Liver (tissue), 9 donors: Measurements from ENCODE around the gene KAT6B. TPM values are rescaled to one million over a fixed set of nuclear protein-coding genes. Genes with fewer than 3 reads are reported as not detected.

ENCODE experiments used
- DNase-seq: peaks from one replicate; pipeline ENCODE4 v3.0.0-alpha.2; 2017; ENCODE audit warnings: low spot score
- H3K27ac ChIP-seq, 2 donors: one replicate each; pipeline ENCODE4 v1.7.0; 2013; ENCODE audit warnings: inconsistent platforms in 2 of 2, low read length in 2 of 2, control low read depth in 1 of 2, low read depth in 1 of 2, mild to moderate bottlenecking in 1 of 2
- H3K27me3 ChIP-seq, 4 donors: one replicate each; pipeline versions ENCODE4 v1.6.1 to v1.7.0; 2013; ENCODE audit warnings: low read length in 3 of 4, inconsistent platforms in 1 of 4, mild to moderate bottlenecking in 1 of 4, moderate library complexity in 1 of 4; ENCODE audit not compliant: control insufficient read depth in 4 of 4, insufficient read depth in 4 of 4
- H3K36me3 ChIP-seq, 4 donors: one replicate each; pipeline versions ENCODE4 v1.6.1 to v1.7.0; 2013; ENCODE audit warnings: low read length in 3 of 4, mild to moderate bottlenecking in 3 of 4, low read depth in 1 of 4, moderate library complexity in 1 of 4; ENCODE audit not compliant: control insufficient read depth in 4 of 4, insufficient read depth in 3 of 4
- H3K4me1 ChIP-seq, 4 donors: one replicate each; pipeline versions ENCODE4 v1.6.1 to v1.7.0; 2013; ENCODE audit warnings: low read length in 3 of 4, mild to moderate bottlenecking in 3 of 4, moderate library complexity in 1 of 4; ENCODE audit not compliant: control insufficient read depth in 4 of 4, insufficient read depth in 4 of 4
- H3K4me3 ChIP-seq, 3 donors: one replicate each; pipeline versions ENCODE4 v1.6.1 to v1.7.0; 2013; ENCODE audit warnings: low read length in 3 of 3, control low read depth in 1 of 3, low read depth in 1 of 3, mild to moderate bottlenecking in 1 of 3
- H3K9ac ChIP-seq, 2 donors: one replicate each; pipeline ENCODE4 v1.7.0; 2013; ENCODE audit warnings: low read length in 2 of 2, mild to moderate bottlenecking in 2 of 2, moderate library complexity in 2 of 2, control low read depth in 1 of 2, low read depth in 1 of 2
- H3K9me3 ChIP-seq, 4 donors: one replicate each; pipeline versions ENCODE4 v1.6.1 to v1.7.0; 2013; ENCODE audit warnings: low read length in 3 of 4; ENCODE audit not compliant: control insufficient read depth in 4 of 4
- EGR1 ChIP-seq, 2 donors: IDR thresholded peaks; 2 replicates each; pipeline ENCODE4 v1.6.1; 2016 to 2018; ENCODE audit warnings: antibody characterized with exemption in 2 of 2, low read depth in 2 of 2
- FOXA1 ChIP-seq: IDR thresholded peaks from 2 replicates; pipeline ENCODE4 v1.6.1; 2016; ENCODE audit warnings: antibody characterized with exemption
- FOXA2 ChIP-seq: IDR thresholded peaks from 2 replicates; pipeline ENCODE4 v1.6.1; 2016; ENCODE audit warnings: antibody characterized with exemption
- GABPA ChIP-seq, 2 donors: IDR thresholded peaks in 1 of 2; conservative IDR thresholded peaks in 1 of 2; 2 replicates each; pipeline ENCODE4 v1.6.1; 2016; ENCODE audit warnings: antibody characterized with exemption in 2 of 2, mild to moderate bottlenecking in 1 of 2, moderate library complexity in 1 of 2
- HNF4A ChIP-seq, 2 donors: conservative IDR thresholded peaks; 2 replicates each; pipeline ENCODE4 v1.6.1; 2016; ENCODE audit warnings: antibody characterized with exemption in 2 of 2, mild to moderate bottlenecking in 2 of 2
- HNF4G ChIP-seq: IDR thresholded peaks from 2 replicates; pipeline ENCODE4 v1.6.1; 2016; ENCODE audit warnings: antibody characterized with exemption
- JUND ChIP-seq, 2 donors: IDR thresholded peaks; 2 replicates each; pipeline ENCODE4 v1.6.1; 2016; ENCODE audit warnings: antibody characterized with exemption in 2 of 2
- NR2F2 ChIP-seq: IDR thresholded peaks from 2 replicates; pipeline ENCODE4 v1.6.1; 2016; ENCODE audit warnings: antibody characterized with exemption
- RAD21 ChIP-seq, 2 donors: IDR thresholded peaks; 2 replicates each; pipeline ENCODE4 v1.6.1; 2016; ENCODE audit warnings: antibody characterized with exemption in 2 of 2, mild to moderate bottlenecking in 2 of 2
- RXRA ChIP-seq, 2 donors: IDR thresholded peaks; 2 replicates each; pipeline ENCODE4 v1.6.1; 2017 to 2018; ENCODE audit warnings: antibody characterized with exemption in 2 of 2, mild to moderate bottlenecking in 1 of 2
- SP1 ChIP-seq: IDR thresholded peaks from 2 replicates; pipeline ENCODE4 v1.6.1; 2018; ENCODE audit warnings: antibody characterized with exemption, mild to moderate bottlenecking
- TAF1 ChIP-seq: conservative IDR thresholded peaks from 2 replicates; pipeline ENCODE4 v1.6.1; 2016; ENCODE audit warnings: antibody characterized with exemption, mild to moderate bottlenecking
- YY1 ChIP-seq: IDR thresholded peaks from 2 replicates; pipeline ENCODE4 v1.6.1; 2016; ENCODE audit warnings: antibody characterized with exemption, mild to moderate bottlenecking
- WGBS: extraction: QIAGEN DNeasy Blood & Tissue Kit; methylation state at CpG from one replicate; pipeline ENCODE4 v1.1.7; 2013; 5-methylcytosine and 5-hydroxymethylcytosine counted together
- polyA plus RNA-seq, 2 donors: library from polyadenylated mRNA; stranded (reverse) in 1 of 2; unstranded in 1 of 2; fragments of 200-250 nt in 1 of 2; fragments of >200 nt in 1 of 2; fragmentation: Nextera tagmentation in 1 of 2; extraction: Ambion mirVana in 1 of 2; gene quantifications; one replicate each; pipeline versions ENCODE4 v1.2.1 to v1.2.3, GENCODE V29; 2013 to 2015
- total RNA-seq, 2 donors: library from RNA; depleted of rRNA; stranded (reverse); fragments of >200 nt; gene quantifications; one replicate each; pipeline ENCODE4 v1.2.3, GENCODE V29; 2014
- TF ChIP-seq, protein P1 (sequence below): IDR thresholded peaks from 2 replicates; pipeline ENCODE4 v1.6.1; 2016; ENCODE audit warnings: antibody characterized with exemption
- TF ChIP-seq, protein P2 (sequence below): IDR thresholded peaks from 2 replicates; pipeline ENCODE4 v1.6.1; 2016; ENCODE audit warnings: antibody characterized with exemption, mild to moderate bottlenecking
- TF ChIP-seq, protein P3 (sequence below): IDR thresholded peaks from 2 replicates; pipeline ENCODE4 v1.6.1; 2016; ENCODE audit warnings: antibody characterized with exemption
- TF ChIP-seq, protein P4 (sequence below): fragments of 150-350 bp; IDR thresholded peaks from 2 replicates; pipeline ENCODE4 v1.5.1; 2017; ENCODE audit warnings: improper control_type of control experiment, low read depth, low read length; ENCODE audit not compliant: missing input control
- TF ChIP-seq, protein P5 (sequence below): IDR thresholded peaks from 2 replicates; pipeline ENCODE4 v1.6.1; 2016; ENCODE audit warnings: antibody characterized with exemption
- donor health status: healthy.
- donor health status: healthy.
- donor health status: healthy.
- donor health status: healthy.
- donor health status: healthy.

The KAT6B gene
- total and polyA plus RNA-seq, 4 donors = 2.0 to 21.2 (median 8.8) TPM

DNA sequence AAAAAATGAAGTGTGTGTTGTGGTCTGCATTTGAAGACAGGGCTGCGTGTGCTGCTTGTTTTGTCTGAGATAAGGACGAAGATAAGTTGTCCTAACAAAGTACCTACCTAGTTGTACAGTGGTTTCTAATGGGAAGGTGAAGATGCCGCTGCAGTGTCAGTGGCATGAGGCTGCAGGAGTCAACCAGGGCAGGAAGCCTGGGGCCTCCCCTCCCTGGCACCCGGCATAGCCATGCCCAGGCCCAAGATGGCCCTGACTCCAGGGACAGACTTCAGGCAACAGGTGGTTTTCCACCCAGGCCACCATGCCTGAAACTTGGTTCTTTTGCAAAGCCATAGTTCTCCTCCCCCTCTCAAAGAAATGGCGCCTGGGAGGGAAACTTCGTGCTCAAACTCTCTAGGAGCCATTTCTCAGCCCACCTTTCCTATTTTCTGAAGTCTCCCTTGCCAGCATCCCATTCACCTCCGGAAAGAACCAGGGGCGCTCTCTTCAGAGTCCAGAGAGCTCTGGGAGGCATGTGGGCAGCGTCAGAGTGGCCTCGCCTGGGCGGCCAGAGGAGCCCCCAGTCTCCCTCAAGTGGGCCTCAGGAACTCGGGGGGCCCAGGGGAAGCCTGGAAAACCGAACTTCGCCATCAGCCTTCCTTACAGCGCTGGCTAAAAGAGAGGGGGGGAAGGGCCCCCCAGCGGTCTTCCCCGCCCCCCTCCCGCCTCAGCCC, 2.1 kb upstream of the KAT6B start:
- WGBS = 59% methylated on average over 18 of the region's 18 CpGs
- peak; percentile 34 for DNase-seq
- TF ChIP-seq GABPA (IDR thresholded peaks at IDR 0.05 in 1 of 2, conservative IDR thresholded peaks at IDR 0.05 in 1 of 2) (no peak), HNF4A (conservative IDR thresholded peaks at IDR 0.05) (no peak), EGR1 (IDR thresholded peaks at IDR 0.05; ENCODE audit: low read depth in 2 of 2) (no peak), FOXA2 (no peak), YY1 (no peak), RAD21 (IDR thresholded peaks at IDR 0.05) (no peak), SP1 (no peak), FOXA1 (no peak), NR2F2 (no peak), JUND (IDR thresholded peaks at IDR 0.05) (no peak), RXRA (IDR thresholded peaks at IDR 0.05) (no peak), HNF4G (no peak), TAF1 (no peak)
- TF ChIP-seq, protein P1, sequence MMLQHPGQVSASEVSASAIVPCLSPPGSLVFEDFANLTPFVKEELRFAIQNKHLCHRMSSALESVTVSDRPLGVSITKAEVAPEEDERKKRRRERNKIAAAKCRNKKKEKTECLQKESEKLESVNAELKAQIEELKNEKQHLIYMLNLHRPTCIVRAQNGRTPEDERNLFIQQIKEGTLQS = no peak
- TF ChIP-seq, protein P2, sequence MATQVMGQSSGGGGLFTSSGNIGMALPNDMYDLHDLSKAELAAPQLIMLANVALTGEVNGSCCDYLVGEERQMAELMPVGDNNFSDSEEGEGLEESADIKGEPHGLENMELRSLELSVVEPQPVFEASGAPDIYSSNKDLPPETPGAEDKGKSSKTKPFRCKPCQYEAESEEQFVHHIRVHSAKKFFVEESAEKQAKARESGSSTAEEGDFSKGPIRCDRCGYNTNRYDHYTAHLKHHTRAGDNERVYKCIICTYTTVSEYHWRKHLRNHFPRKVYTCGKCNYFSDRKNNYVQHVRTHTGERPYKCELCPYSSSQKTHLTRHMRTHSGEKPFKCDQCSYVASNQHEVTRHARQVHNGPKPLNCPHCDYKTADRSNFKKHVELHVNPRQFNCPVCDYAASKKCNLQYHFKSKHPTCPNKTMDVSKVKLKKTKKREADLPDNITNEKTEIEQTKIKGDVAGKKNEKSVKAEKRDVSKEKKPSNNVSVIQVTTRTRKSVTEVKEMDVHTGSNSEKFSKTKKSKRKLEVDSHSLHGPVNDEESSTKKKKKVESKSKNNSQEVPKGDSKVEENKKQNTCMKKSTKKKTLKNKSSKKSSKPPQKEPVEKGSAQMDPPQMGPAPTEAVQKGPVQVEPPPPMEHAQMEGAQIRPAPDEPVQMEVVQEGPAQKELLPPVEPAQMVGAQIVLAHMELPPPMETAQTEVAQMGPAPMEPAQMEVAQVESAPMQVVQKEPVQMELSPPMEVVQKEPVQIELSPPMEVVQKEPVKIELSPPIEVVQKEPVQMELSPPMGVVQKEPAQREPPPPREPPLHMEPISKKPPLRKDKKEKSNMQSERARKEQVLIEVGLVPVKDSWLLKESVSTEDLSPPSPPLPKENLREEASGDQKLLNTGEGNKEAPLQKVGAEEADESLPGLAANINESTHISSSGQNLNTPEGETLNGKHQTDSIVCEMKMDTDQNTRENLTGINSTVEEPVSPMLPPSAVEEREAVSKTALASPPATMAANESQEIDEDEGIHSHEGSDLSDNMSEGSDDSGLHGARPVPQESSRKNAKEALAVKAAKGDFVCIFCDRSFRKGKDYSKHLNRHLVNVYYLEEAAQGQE = no peak
- TF ChIP-seq, protein P3, sequence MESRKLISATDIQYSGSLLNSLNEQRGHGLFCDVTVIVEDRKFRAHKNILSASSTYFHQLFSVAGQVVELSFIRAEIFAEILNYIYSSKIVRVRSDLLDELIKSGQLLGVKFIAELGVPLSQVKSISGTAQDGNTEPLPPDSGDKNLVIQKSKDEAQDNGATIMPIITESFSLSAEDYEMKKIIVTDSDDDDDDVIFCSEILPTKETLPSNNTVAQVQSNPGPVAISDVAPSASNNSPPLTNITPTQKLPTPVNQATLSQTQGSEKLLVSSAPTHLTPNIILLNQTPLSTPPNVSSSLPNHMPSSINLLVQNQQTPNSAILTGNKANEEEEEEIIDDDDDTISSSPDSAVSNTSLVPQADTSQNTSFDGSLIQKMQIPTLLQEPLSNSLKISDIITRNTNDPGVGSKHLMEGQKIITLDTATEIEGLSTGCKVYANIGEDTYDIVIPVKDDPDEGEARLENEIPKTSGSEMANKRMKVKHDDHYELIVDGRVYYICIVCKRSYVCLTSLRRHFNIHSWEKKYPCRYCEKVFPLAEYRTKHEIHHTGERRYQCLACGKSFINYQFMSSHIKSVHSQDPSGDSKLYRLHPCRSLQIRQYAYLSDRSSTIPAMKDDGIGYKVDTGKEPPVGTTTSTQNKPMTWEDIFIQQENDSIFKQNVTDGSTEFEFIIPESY = no peak
- TF ChIP-seq, protein P4, sequence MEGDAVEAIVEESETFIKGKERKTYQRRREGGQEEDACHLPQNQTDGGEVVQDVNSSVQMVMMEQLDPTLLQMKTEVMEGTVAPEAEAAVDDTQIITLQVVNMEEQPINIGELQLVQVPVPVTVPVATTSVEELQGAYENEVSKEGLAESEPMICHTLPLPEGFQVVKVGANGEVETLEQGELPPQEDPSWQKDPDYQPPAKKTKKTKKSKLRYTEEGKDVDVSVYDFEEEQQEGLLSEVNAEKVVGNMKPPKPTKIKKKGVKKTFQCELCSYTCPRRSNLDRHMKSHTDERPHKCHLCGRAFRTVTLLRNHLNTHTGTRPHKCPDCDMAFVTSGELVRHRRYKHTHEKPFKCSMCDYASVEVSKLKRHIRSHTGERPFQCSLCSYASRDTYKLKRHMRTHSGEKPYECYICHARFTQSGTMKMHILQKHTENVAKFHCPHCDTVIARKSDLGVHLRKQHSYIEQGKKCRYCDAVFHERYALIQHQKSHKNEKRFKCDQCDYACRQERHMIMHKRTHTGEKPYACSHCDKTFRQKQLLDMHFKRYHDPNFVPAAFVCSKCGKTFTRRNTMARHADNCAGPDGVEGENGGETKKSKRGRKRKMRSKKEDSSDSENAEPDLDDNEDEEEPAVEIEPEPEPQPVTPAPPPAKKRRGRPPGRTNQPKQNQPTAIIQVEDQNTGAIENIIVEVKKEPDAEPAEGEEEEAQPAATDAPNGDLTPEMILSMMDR = no peak
- TF ChIP-seq, protein P5, sequence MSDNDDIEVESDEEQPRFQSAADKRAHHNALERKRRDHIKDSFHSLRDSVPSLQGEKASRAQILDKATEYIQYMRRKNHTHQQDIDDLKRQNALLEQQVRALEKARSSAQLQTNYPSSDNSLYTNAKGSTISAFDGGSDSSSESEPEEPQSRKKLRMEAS = no peak
- peak overlapping the region in 1 of 2 donors; percentile 9 for H3K27ac ChIP-seq
- peaks cover 0 to 13% (median 6%) of the 10 kb centered on the region in 4 donors for H3K4me1 ChIP-seq
- H3K9me3 ChIP-seq = no peaks in the 10 kb centered on the region
- no peaks in the 10 kb centered on the region for H3K36me3 ChIP-seq
- H3K4me3 ChIP-seq = peak overlapping the region in 2 of 3 donors; percentile 45 to 94
- no peaks in the 10 kb centered on the region for H3K27me3 ChIP-seq
- no peak overlapping the region for H3K9ac ChIP-seq
